K562 (cell line): ENCODE measurements around the gene LRRC8C. TPM values are rescaled to one million over a fixed set of nuclear protein-coding genes. Genes with fewer than 3 reads are reported as not detected.

Experiments used
- ATAC-seq: fragments of 200-7000 bp; cut with Tn5 transposase; 3 replicates; pipeline ENCODE4 v1.9.1; 2020; ENCODE audit warnings: moderate library complexity
- BruUV-seq: library from RNA; stranded (reverse); fragments of 400-500 nt; replicated peaks from 2 replicates; lab custom pipeline; 2021; lab: Mats Ljungman, UMichigan
- CTCF ChIA-PET: fragments of 300-600 bp; formaldehyde crosslinking; extraction: SDS; loops from one replicate; lab custom pipeline; 2021; ENCODE audit warnings: low intra/inter-chr PET ratio; lab: Yijun Ruan, JAX
- POLR2A ChIA-PET: fragments of 300-600, 350-650 bp; sonication (Branson Sonifier 250); formaldehyde crosslinking; extraction: SDS; loops from one replicate; lab custom pipeline; 2021; ENCODE audit warnings: antibody characterized with exemption, inconsistent platforms; lab: Yijun Ruan, JAX
- DNase-seq, 4 experiments: peaks; one replicate each; pipeline versions ENCODE4 v3.0.0 to v3.0.0-alpha.2; 2011 to 2018; ENCODE audit warnings: low spot score in 3 of 4, mixed read lengths in 3 of 4; ENCODE audit errors: extremely low read depth in 1 of 4
- FAIRE-seq: peaks from 2 replicates; lab custom pipeline; 2011; peaks lifted over from hg19 to GRCh38; lab: Jason Lieb, UNC
- H2AFZ ChIP-seq: 2 replicates; pipeline ENCODE4 v1.6.0; 2011; ENCODE audit warnings: low read depth, low read length, control low read depth, inconsistent platforms
- H3K27ac ChIP-seq: fragments of 200-600 bp; 3 replicates; pipeline ENCODE4 v1.8.0; 2011; ENCODE audit warnings: low read depth, mild to moderate bottlenecking, control low read depth, inconsistent platforms, low read length, moderate library complexity, mixed read lengths; ENCODE audit errors: extremely low read depth
- H3K27me3 ChIP-seq, 2 experiments: fragments of 300-600 bp in 1 of 2; 2 replicates in 1 of 2; 3 replicates in 1 of 2; pipeline versions ENCODE4 v1.6.0 to v1.8.0; 2011; ENCODE audit warnings: inconsistent platforms in 2 of 2, low read length in 2 of 2, mild to moderate bottlenecking in 1 of 2, mixed read lengths in 1 of 2, moderate library complexity in 1 of 2; ENCODE audit not compliant: control insufficient read depth in 2 of 2, insufficient read depth in 2 of 2
- H3K36me3 ChIP-seq: fragments of 300-600 bp; 3 replicates; pipeline ENCODE4 v1.8.0; 2011; ENCODE audit warnings: mild to moderate bottlenecking, low read length, inconsistent platforms; ENCODE audit not compliant: control insufficient read depth, insufficient read depth
- H3K4me1 ChIP-seq, 2 experiments: fragments of 200-600 bp in 1 of 2; replicated peaks in 1 of 2; 2 replicates in 1 of 2; 3 replicates in 1 of 2; pipeline versions ENCODE4 v1.5.1 to v1.8.0; 2011; ENCODE audit warnings: inconsistent platforms in 2 of 2, low read length in 2 of 2, mild to moderate bottlenecking in 1 of 2, mixed read lengths in 1 of 2, moderate library complexity in 1 of 2; ENCODE audit not compliant: control insufficient read depth in 2 of 2, insufficient read depth in 2 of 2
- H3K4me2 ChIP-seq: 2 replicates; pipeline ENCODE4 v1.6.1; 2011; ENCODE audit warnings: low read length, control low read depth, inconsistent platforms, mixed read lengths; ENCODE audit not compliant: insufficient read depth
- H3K4me3 ChIP-seq: fragments of 200-600 bp; sonication (generic), shearing (Covaris generic); 2 replicates; pipeline ENCODE4 v1.5.1; 2016; ENCODE audit warnings: control low read depth, inconsistent platforms
- H3K79me2 ChIP-seq: fragments of 200-600 bp; 3 replicates; pipeline ENCODE4 v1.8.0; 2011; ENCODE audit warnings: low read length, inconsistent platforms; ENCODE audit not compliant: control insufficient read depth, insufficient read depth
- H3K9ac ChIP-seq, 2 experiments: 2 replicates each; pipeline versions ENCODE4 v1.6.0 to v1.6.1; 2011; ENCODE audit warnings: low read depth in 2 of 2, low read length in 2 of 2, control low read depth in 1 of 2, inconsistent platforms in 1 of 2, mild to moderate bottlenecking in 1 of 2, mixed read lengths in 1 of 2; ENCODE audit not compliant: insufficient read depth in 1 of 2
- H3K9me1 ChIP-seq: one replicate; pipeline ENCODE4 v1.6.0; 2011; ENCODE audit warnings: inconsistent platforms, mild to moderate bottlenecking, low read length, moderate library complexity; ENCODE audit not compliant: control insufficient read depth, insufficient read depth
- H3K9me3 ChIP-seq: replicated peaks from 2 replicates; pipeline ENCODE4 v1.5.1; 2011; ENCODE audit warnings: low read depth, low read length, inconsistent platforms; ENCODE audit not compliant: control insufficient read depth, insufficient read depth
- H4K20me1 ChIP-seq: replicated peaks from 2 replicates; pipeline ENCODE4 v1.6.1; 2011; ENCODE audit warnings: low read length, inconsistent platforms, mixed read lengths; ENCODE audit not compliant: control insufficient read depth, insufficient read depth
- BACH1 ChIP-seq: fragments of 200-800 bp; sonication (Bioruptor generic); IDR thresholded peaks from 2 replicates; pipeline ENCODE4 v1.6.1; 2016; ENCODE audit warnings: missing genetic modification characterization, missing compliant biosample characterization
- E2F1 ChIP-seq: sonication (generic); formaldehyde crosslinking; IDR thresholded peaks from 2 replicates; pipeline ENCODE4 v1.8.1; 2023; ENCODE audit warnings: mild to moderate bottlenecking, missing genetic modification reagents, moderate library complexity
- EZH2 ChIP-seq: IDR thresholded peaks from 2 replicates; pipeline ENCODE4 v1.6.1; 2012; ENCODE audit warnings: low read depth, mild to moderate bottlenecking, inconsistent platforms, low read length, borderline replicate concordance
- GATAD2A ChIP-seq: fragments of 450-650 bp; IDR thresholded peaks from 2 replicates; pipeline ENCODE4 v1.6.1; 2017
- HMBOX1 ChIP-seq: sonication (generic); IDR thresholded peaks from 2 replicates; pipeline ENCODE4 v1.6.1; 2016
- KDM4B ChIP-seq, 2 experiments: fragments of 450-650 bp in 1 of 2; sonication (generic) in 1 of 2; IDR thresholded peaks; 2 replicates each; pipeline ENCODE4 v1.6.1; 2016 to 2017; ENCODE audit warnings: borderline replicate concordance in 2 of 2, antibody characterized with exemption in 1 of 2, low read depth in 1 of 2, mild to moderate bottlenecking in 1 of 2
- KLF13 ChIP-seq: fragments of 450-650 bp; IDR thresholded peaks from 2 replicates; pipeline ENCODE4 v1.6.1; 2016; ENCODE audit warnings: missing genetic modification characterization, low read depth, mild to moderate bottlenecking, missing compliant biosample characterization, moderate library complexity, borderline replicate concordance
- MIER1 ChIP-seq: fragments of 450-650 bp; IDR thresholded peaks from 2 replicates; pipeline ENCODE4 v1.6.1; 2016; ENCODE audit warnings: antibody characterized with exemption, mild to moderate bottlenecking, low read depth
- PRPF4 ChIP-seq: fragments of 200-400 bp; formaldehyde crosslinking; IDR thresholded peaks from one replicate; pipeline ENCODE4 v1.6.1; 2017; ENCODE audit warnings: low read length, low read depth, mild to moderate bottlenecking; ENCODE audit not compliant: insufficient read depth, poor library complexity, severe bottlenecking
- RBM34 ChIP-seq: fragments of 200-400 bp; formaldehyde crosslinking; IDR thresholded peaks from 2 replicates; pipeline ENCODE4 v1.6.1; 2018; ENCODE audit warnings: low read length, borderline replicate concordance; ENCODE audit not compliant: insufficient read depth
- SIRT6 ChIP-seq: IDR thresholded peaks from one replicate; pipeline ENCODE4 v1.6.1; 2012; ENCODE audit warnings: low read depth, mild to moderate bottlenecking, control low read depth, inconsistent platforms, low read length, moderate library complexity
- SMC3 ChIP-seq: conservative IDR thresholded peaks from 2 replicates; pipeline ENCODE4 v1.6.1; 2011; ENCODE audit warnings: low read depth, low read length, improper control_type of control experiment; ENCODE audit not compliant: insufficient read depth
- YY1 ChIP-seq, 3 experiments: IDR thresholded peaks; 2 replicates each; pipeline ENCODE4 v1.6.1; 2011; ENCODE audit warnings: low read length in 2 of 3, mild to moderate bottlenecking in 2 of 3, moderate library complexity in 2 of 3, borderline replicate concordance in 1 of 3, control low read depth in 1 of 3, low read depth in 1 of 3; ENCODE audit not compliant: insufficient read depth in 3 of 3, insufficient replicate concordance in 2 of 3, control insufficient read depth in 1 of 3, insufficient read length in 1 of 3; ENCODE audit errors: extremely low read depth in 1 of 3
- ZNF217 ChIP-seq: sonication (generic); formaldehyde crosslinking; IDR thresholded peaks from 2 replicates; pipeline ENCODE4 v1.8.0; 2022; ENCODE audit warnings: mild to moderate bottlenecking, missing genetic modification reagents
- ZNF740 ChIP-seq, 3 experiments: fragments of 200-800 bp in 1 of 3; sonication (Bioruptor generic) in 1 of 3; sonication (generic) in 1 of 3; formaldehyde crosslinking in 1 of 3; IDR thresholded peaks; 2 replicates each; pipeline versions ENCODE4 v1.6.1 to v1.8.0; 2016 to 2022; ENCODE audit warnings: mild to moderate bottlenecking in 2 of 3, missing compliant biosample characterization in 2 of 3, missing genetic modification characterization in 2 of 3, missing genetic modification reagents in 1 of 3
- WGBS: fragments of 100-300 bp; shearing (Covaris generic); methylation state at CpG from one replicate; pipeline ENCODE4 v1.1.6; 2016; ENCODE audit warnings: low coverage, mixed read lengths; ENCODE audit not compliant: insufficient coverage; ENCODE audit errors: missing lambda C conversion rate; 5-methylcytosine and 5-hydroxymethylcytosine counted together
- in situ Hi-C: fragments of 300-500 bp; cut with MboI; formaldehyde crosslinking; loops from 4 replicates; pipeline ENCODE4 v1.15.0; 2018; ENCODE audit warnings: inconsistent platforms, mixed read lengths
- intact Hi-C: fragments of 100-400 bp; cut with micrococcal nuclease; formaldehyde crosslinking; loops from 2 replicates; pipeline ENCODE4 v1.14.2; 2022
- polyA plus RNA-seq, 8 experiments: library from polyadenylated mRNA; depleted of rRNA in 4 of 8; stranded (reverse) in 5 of 8; unstranded in 3 of 8; fragments of >200 nt; fragmentation: Nextera tagmentation in 2 of 8; fragmentation: Illumina TruSeq in 1 of 8; extraction: Ambion mirVana in 2 of 8; extraction: Trizol in 1 of 8; gene quantifications; 2 replicates each; pipeline versions ENCODE4 v1.2.1 to v1.2.3, GENCODE V29; 2011 to 2014; ENCODE audit warnings: inconsistent platforms in 1 of 8, missing spikeins in 1 of 8
- total RNA-seq, 7 experiments: library from RNA; depleted of rRNA in 6 of 7; stranded (reverse); fragments of >200 nt in 6 of 7; fragmentation: Illumina TruSeq in 2 of 7; extraction: Trizol in 2 of 7; gene quantifications; 2 replicates each; pipeline versions ENCODE4 v1.2.1 to v1.2.3, GENCODE V29; 2011 to 2021; ENCODE audit warnings: low replicate concordance in 1 of 7

LRRC8C gene
- total and polyA plus RNA-seq, 9 of the 15 experiments (the other 6 are each of a cell fraction or from before 2014, with no cell fraction given): 1.00 to 12.5 (median 4.5) TPM

- ChIA-PET CTCF (no interaction called here), POLR2A (no interaction called here)
- Histone ChIP-seq H3K9me3 (no peaks in the 10 kb centered on the region), H2AFZ (no peak overlapping the region), H3K27ac (no peak overlapping the region), H3K9ac (no peak overlapping the region), H4K20me1 (no peaks in the 10 kb centered on the region), H3K4me1 (peaks cover 0 to 8% of the 10 kb centered on the region in 2 experiments; a peak in 3 of 5 replicates), H3K4me3 (no peak overlapping the region), H3K4me2 (no peak overlapping the region), H3K9me1 (no peaks in the 10 kb centered on the region), H3K79me2 (no peaks in the 10 kb centered on the region), H3K27me3 (no peaks in the 10 kb centered on the region), H3K36me3 (peaks cover 13% of the 10 kb centered on the region; the same call in 2 of the 3 replicates)
- FAIRE-seq: no peak
- in situ Hi-C loops (no loop called here), intact Hi-C loops (no loop called here)
- no TSS peak for BruUV-seq
- 85% methylated on average over 3 of the region's 3 CpGs for WGBS
- no peak for ATAC-seq
- no peak for DNase-seq
- TF ChIP-seq HMBOX1: no peak
- TF ChIP-seq KLF13: no peak
- no peak for TF ChIP-seq EZH2
- TF ChIP-seq GATAD2A: no peak
- TF ChIP-seq BACH1 (tag): no peak
- TF ChIP-seq RBM34: no peak
- TF ChIP-seq KDM4B (IDR thresholded peaks at IDR 0.05; ENCODE audit: borderline replicate concordance in 2 of 2, low read depth in 1 of 2): no peak
- no peak for TF ChIP-seq E2F1 (CRISPR knock-in tag)
- no peak for TF ChIP-seq MIER1
- TF ChIP-seq PRPF4: no peak
- no peak for TF ChIP-seq ZNF217 (CRISPR knock-in tag)
- TF ChIP-seq YY1 (IDR thresholded peaks at IDR 0.05; ENCODE audit: borderline replicate concordance in 1 of 3, control insufficient read depth in 1 of 3, extremely low read depth in 1 of 3, insufficient read depth in 3 of 3, insufficient read length in 1 of 3, insufficient replicate concordance in 2 of 3, low read depth in 1 of 3, low read length in 2 of 3): no peak
- no peak for TF ChIP-seq ZNF740 (CRISPR knock-in tag; IDR thresholded peaks at IDR 0.05)
- no peak for TF ChIP-seq ZNF740 (tag; IDR thresholded peaks at IDR 0.05)
- TF ChIP-seq SMC3: no peak
- no peak for TF ChIP-seq SIRT6
Observed at GRCh38 chr1:89712420-89712819, 79.5 kb downstream of the LRRC8C start.
